ENCODE results near the gene TRIM44. TPM values are rescaled to one million over a fixed set of nuclear protein-coding genes. Genes with fewer than 3 reads are reported as not detected.

Gene TRIM44
- total and polyA plus RNA-seq, 2 donors (not counting 3 experiments of a cell fraction or from before 2014, with no cell fraction given) = 31.7 to 72.0 TPM

GRCh38 chr11:35763765-35764164 is 101.2 kb downstream of the TRIM44 start:
- dilution Hi-C loops (cut with MboI; ENCODE audit: extremely low pct_ligation_motif_present, low sequenced_read_pairs) = no loop called here
- Histone ChIP-seq H3K4me3 (replicated peaks in 1 of 3; ENCODE audit: insufficient read depth in 1 of 3, low read depth in 1 of 3, low read length in 3 of 3) (no peak overlapping the region), H3K4me2 (ENCODE audit: insufficient read depth, low read length) (no peak overlapping the region), H4K20me1 (replicated peaks; ENCODE audit: control insufficient read depth, extremely low read depth, insufficient read depth, low read length) (no peaks in the 10 kb centered on the region), H3K79me2 (ENCODE audit: control insufficient read depth, insufficient read depth, low read length) (no peaks in the 10 kb centered on the region), H3K9me3 (replicated peaks; ENCODE audit: control insufficient read depth, insufficient read depth, low read length) (no peaks in the 10 kb centered on the region), H3K27ac (ENCODE audit: insufficient read depth, low read depth, low read length) (no peak overlapping the region), H3K9ac (replicated peaks; ENCODE audit: extremely low read depth, insufficient read depth, low read length) (no peak overlapping the region), H3K9me1 (replicated peaks; ENCODE audit: control insufficient read depth, extremely low read depth, insufficient read depth, low read length) (peaks cover 3% of the 10 kb centered on the region), H2AFZ (ENCODE audit: low read depth, low read length) (no peak overlapping the region), H3K27me3 (ENCODE audit: control insufficient read depth in 2 of 2, insufficient read depth in 2 of 2, low read length in 2 of 2) (no peaks in the 10 kb centered on the region), H3K36me3 (ENCODE audit: control insufficient read depth in 2 of 2, extremely low read depth in 1 of 2, insufficient read depth in 2 of 2, low read length in 2 of 2) (no peaks in the 10 kb centered on the region), H3K4me1 (ENCODE audit: control insufficient read depth, extremely low read depth, insufficient read depth, low read length) (peaks cover 6% of the 10 kb centered on the region)
- no peak for TF ChIP-seq FOS (IDR thresholded peaks at IDR 0.05; ENCODE audit: borderline replicate concordance, insufficient read depth, low read length)
- TF ChIP-seq EZH2 (IDR thresholded peaks at IDR 0.05; ENCODE audit: borderline replicate concordance, low read depth, low read length, severe bottlenecking) = no peak
- no peak for TF ChIP-seq GATA2 (IDR thresholded peaks at IDR 0.05; ENCODE audit: insufficient read depth, insufficient read length, low read depth, low read length)
- no peak for TF ChIP-seq MYC (IDR thresholded peaks at IDR 0.05; ENCODE audit: low read depth, low read length)
- TF ChIP-seq POLR2A (IDR thresholded peaks at IDR 0.05; ENCODE audit: low read depth, low read length) = no peak
- TF ChIP-seq MAX (IDR thresholded peaks at IDR 0.05; ENCODE audit: insufficient read depth, insufficient read length) = no peak
- no peak for TF ChIP-seq JUN (IDR thresholded peaks at IDR 0.05; ENCODE audit: borderline replicate concordance, insufficient read depth, insufficient read length, low read depth)
- TF ChIP-seq CTCF (IDR thresholded peaks at IDR 0.05; ENCODE audit: extremely low read depth in 1 of 2, insufficient read depth in 1 of 2, low read depth in 1 of 2, low read length in 2 of 2) = no peak
- CTCF ChIA-PET = no interaction called here
- intact Hi-C loops (cut with micrococcal nuclease) = no loop called here
- DNase-seq (ENCODE audit: low read depth, low spot score) (no peak), FAIRE-seq (no peak)
- POLR2A ChIA-PET = no interaction called here
- BruUV-seq (replicated peaks) = no TSS peak
